A172 (cell line): ENCODE data around the gene SRSF9. TPM values are rescaled to one million over a fixed set of nuclear protein-coding genes. Genes with fewer than 3 reads are reported as not detected.
A peak's percentile ranks its signal among the peaks of the same experiment; 100 is the strongest.
"Not testable (repeated sequence)": the region's sequence is repeated elsewhere in the genome, so short reads cannot be mapped to it uniquely, and the experiment has no call there.

Experiments
- DNase-seq: peaks from one replicate; pipeline ENCODE4 v3.0.0-alpha.2; 2015; ENCODE audit warnings: low spot score
- total RNA-seq: library from RNA; depleted of rRNA; stranded (reverse); fragments of >200 nt; shearing (Covaris generic); gene quantifications from 2 replicates; pipeline ENCODE4 v1.2.3, GENCODE V29; 2014; rRNA removed

The SRSF9 gene, protein sequence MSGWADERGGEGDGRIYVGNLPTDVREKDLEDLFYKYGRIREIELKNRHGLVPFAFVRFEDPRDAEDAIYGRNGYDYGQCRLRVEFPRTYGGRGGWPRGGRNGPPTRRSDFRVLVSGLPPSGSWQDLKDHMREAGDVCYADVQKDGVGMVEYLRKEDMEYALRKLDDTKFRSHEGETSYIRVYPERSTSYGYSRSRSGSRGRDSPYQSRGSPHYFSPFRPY
- 189 and 207 TPM in 2 replicates for total RNA-seq

DNA sequence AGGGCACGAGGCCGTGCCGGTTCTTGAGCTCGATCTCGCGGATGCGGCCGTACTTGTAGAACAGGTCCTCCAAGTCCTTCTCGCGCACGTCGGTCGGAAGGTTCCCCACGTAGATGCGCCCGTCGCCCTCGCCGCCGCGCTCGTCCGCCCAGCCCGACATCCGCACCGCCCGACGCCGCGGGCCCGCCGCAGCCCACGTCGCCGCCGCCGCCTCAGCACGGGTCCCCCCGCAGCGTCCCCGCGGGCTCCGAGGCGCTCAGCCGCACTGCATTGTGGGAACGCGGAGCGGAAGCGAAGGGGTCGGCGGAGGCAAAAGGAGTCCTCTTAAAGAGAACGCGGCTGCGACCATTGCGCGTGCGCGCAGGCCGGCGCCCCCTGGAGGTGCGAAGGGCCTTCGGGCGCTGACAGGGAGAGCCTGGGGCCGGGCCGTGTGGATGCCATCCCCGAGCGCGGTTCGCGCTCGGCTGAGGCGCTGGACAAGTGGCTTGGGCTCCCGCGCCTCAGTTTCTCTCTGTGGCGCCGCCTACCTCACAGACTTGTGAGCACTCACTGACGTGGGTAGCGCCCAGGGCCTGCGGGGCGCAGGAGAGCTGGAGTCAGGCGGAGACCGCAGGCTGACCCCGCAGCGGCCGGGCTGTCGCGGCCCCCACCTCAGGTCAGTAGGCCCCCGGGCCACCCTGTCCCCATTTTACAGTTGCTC lies at the start of gene SRSF9:
Gene SRSF9 (minus strand): TSS at position 299 of the 700 bp plus-strand sequence. CDS start 139 bp downstream, at position 160.
- peak; percentile 86 for DNase-seq

DNA sequence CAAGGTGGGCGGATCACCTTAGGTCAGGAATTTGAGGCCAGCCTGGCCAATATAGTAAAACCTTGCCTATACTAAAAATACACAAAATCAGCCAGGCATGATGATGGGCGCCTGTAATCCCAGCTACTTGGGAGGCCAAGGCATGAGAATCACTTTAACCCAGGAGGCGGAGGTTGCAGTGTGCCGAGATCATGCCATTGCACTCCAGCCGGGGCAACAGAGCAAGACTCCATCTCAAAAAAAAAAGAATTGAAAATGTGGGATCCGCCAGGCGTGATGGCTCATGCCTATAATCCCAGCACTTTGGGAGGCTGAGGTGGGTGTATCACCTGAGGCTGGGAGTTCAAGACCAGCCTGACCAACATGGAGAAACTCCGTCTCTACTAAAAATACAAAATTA lies 49.8 kb upstream of the SRSF9 start:
- DNase-seq: not testable (repeated sequence)

- DNase-seq: no peak
These were observed 45.9 kb upstream of the SRSF9 start for GRCh38 chr12:120515496-120515895.

DNA sequence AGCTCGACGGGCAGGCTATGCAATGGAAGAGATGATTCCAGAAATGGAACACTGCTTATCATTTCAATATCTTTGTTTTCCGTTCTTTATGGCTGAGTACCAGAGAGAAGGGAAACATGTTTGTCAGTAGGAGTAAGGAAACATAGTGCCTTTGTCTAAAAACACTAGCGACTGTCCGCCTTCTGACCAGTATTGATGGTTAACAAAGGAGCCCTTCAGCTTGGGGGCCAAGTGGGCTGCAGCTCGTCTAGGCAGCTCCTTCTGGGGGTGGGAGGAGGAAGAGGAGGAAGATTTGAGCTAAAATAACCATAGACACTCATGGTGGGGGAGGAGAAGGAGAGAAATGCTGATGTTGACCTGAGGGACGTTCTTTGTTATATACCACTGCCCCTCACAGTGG lies 44.5 kb upstream of the SRSF9 start:
- DNase-seq: no peak

- no peak for DNase-seq
These were observed 39.0 kb upstream of the SRSF9 start for GRCh38 chr12:120508537-120508936.

- DNase-seq: no peak
These were observed 35.0 kb upstream of the SRSF9 start for GRCh38 chr12:120504587-120504986.

DNA sequence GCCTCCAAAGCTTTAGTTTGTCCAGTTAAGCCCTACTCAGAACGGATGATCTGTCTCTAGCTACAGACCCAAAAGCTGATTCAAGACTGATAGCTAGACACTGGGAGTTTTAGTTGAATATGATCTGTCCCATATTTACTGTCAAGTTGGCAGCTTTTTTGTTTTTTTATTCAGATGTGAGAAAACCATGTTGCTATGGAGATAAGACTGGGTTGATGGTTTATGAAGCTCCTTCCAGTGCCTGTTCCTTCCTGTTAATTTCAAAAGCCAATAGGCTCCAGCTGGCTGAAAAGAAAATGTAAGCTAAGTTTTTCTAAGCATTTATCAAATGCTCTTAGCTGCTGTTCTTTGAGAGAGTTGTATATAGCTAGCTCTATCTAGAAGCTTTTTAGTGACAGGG lies 31.0 kb upstream of the SRSF9 start:
- DNase-seq: no peak

DNA sequence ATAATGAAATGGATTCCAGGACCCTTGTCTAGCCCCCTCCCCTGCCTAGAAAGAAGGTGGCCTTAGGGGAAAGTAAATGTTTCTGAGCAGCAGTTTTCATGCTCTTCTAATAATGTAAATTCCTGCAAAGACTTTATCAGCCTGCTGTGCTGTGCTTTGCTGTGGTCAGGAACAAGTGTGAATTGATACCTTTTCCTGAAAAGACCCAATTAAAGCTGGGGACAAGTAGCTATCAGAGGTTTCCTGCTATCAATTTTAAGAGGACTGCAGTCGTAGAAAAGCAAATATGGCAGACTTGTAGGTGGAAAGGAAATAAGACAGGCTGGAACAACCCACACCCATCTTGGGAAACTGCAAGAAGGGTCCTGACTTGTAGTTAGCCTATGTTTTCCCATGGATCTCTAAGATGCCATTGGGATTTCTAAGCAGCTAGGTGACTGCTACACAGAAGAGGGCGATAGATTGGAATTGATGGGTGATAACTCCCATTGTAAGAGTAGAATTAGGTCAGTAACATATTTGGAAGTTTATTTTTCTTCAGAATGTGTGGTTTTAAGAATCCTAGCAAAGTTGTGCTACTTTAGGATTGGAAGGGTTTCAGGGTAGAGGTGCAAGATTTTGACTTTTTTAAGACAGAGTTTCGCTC lies 29.4 kb upstream of the SRSF9 start:
- DNase-seq: no peak

DNA sequence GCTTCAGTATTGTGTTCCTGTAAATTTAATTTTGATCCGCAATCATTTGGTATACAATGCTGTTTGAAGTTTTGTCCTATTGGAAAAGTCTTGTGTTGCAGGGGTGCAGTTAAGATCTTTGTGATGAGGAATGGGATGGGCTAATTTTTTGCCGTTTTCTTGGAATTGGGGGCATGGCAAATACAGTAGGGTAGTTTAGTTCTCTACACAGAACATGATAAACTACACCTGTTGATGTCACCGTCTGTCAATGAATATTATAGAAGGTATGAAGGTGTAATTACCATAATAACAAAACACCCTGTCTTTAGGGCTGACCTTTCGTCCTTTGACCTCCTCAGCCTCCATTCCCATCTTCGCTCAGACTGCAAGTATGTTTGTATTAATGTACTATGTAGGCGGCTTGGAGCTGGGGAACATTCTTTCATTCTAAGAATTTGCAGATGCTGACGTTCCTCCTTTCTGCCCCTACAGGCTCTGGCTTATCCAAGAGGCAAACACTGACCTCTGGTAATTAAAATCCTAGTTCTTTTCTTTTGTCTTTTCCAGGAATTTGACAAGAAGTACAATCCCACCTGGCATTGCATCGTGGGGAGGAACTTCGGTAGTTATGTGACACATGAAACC lies 28.1 kb upstream of the SRSF9 start:
- DNase-seq: no peak

GRCh38 chr12:120496413-120497340 lies 27.1 kb upstream of the SRSF9 start:
- peak; percentile 14 for DNase-seq

DNA sequence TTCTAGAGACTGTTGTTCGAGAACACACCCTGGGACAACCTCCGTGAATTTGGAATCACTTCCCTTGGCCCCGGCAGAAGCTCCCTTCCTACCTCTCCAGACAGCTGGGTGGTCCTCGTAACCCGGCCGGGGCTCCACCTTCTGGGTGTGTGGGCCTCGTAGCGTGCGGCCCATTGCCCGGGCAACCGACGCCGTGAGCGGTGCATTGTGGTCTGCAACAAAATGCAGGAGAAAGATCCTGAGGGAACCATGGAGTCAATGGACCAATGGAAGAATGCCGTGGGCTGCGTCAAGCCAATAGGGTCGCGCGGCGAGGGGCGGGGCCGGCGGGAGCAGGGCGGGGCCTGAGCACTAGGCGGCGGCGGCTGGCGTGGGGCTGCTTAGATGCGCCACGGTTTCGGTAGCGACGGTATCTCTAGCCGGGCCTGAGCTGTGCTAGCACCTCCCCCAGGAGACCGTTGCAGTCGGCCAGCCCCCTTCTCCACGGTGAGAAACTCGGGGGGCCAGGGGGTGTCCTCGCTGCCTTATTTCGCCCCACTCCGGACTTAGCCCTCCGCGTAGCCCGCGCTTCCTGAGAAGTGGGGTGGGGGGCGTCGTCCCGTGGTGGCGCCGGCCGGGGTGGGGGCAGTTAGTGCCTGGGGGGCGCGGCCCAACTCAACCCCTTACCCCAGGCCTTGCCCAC lies 26.3 kb upstream of the SRSF9 start, which contains the start of gene DYNLL1:
Gene DYNLL1 (plus strand): TSS at position 383 of the 682 bp plus-strand sequence. CDS start 309 bp downstream, outside the sequence.
- peak; percentile 90 for DNase-seq

GRCh38 chr12:120495186-120495730 lies 25.7 kb upstream of the SRSF9 start:
- DNase-seq: no peak

- no peak for DNase-seq
These were observed 21.4 kb upstream of the SRSF9 start for GRCh38 chr12:120490833-120491512.

DNA sequence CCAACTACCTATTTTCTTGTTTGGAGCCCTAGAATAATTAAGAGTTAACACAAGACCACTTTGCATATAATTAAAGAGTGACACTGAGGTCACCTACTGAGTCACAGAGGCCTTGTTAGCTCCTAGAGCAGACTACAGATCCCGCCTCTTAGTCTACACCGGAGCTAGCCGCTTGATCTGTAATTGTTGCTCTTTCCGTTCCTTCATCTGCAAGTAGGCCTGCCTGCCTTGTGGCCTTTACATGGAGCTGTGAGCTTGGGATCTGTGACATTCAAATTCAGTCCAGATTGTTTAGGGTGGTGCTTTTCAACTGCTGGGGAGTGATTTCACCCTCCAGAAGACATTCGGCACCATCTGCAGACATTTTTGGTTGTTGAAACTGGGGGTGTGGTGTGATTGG lies 20.8 kb upstream of the SRSF9 start:
- DNase-seq: no peak

- peak; percentile 73 for DNase-seq
These were observed 19.5 kb upstream of the SRSF9 start for GRCh38 chr12:120489018-120489417.

DNA sequence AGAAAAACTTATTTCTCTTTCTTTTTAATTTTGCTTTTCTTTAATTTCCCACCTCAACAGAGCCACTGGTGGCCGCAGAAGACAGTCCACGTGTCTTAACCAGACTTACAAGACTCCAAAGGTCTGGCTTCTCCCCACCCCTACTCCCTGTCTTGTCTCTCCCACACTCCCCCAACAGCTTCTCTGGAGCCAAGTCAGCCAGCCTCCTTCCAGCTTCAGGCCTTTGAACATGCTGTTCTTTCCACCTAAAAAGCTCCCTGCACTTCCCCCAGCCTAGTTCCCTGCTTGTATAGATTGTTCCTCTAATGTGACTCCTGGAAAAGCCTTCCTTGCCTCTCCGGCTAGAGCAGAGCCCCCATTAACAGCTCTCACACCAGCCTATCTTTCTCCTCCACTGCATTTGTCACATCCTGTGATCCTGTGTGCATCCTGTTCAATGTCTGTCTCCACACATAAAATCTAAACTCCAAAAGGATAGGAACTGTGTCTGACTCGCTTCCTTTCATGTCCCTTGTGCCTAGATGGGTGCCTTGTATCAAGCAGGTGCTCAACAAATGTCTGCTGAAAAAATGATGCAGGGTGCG lies 18.6 kb upstream of the SRSF9 start:
- DNase-seq: no peak

GRCh38 chr12:120487552-120487951 lies 18.0 kb upstream of the SRSF9 start:
- DNase-seq: not testable (repeated sequence)

- DNase-seq: no peak
These were observed 16.7 kb upstream of the SRSF9 start for GRCh38 chr12:120485961-120486881.
